ENCODE results near the gene HNRNPC.

Gene HNRNPC

DNA sequence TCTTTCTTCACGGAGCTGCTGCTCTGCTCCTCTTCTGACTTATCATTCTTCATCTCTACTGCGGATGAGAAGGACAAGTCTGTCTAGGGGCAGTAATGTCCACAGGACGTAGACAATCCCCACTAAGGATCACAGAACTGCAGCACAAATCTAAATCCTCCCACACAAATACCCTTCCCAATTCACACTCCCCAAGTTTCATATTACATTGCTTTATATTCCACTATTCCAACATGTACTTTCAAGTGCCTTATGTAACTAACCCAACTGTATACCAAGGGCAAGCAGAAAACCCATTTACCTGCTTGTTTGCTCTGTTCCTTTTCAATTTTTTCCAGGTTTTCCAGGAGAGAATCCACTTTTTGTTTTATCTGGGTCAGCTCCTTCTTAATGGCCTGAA lies 57.7 kb downstream of the HNRNPC start:
- DNase-seq (ENCODE audit: low read depth, low spot score): no peak

- no peak for DNase-seq (ENCODE audit: low read depth, low spot score)
Observed at GRCh38 chr14:21210023-21210422, 59.2 kb downstream of the HNRNPC start.

DNA sequence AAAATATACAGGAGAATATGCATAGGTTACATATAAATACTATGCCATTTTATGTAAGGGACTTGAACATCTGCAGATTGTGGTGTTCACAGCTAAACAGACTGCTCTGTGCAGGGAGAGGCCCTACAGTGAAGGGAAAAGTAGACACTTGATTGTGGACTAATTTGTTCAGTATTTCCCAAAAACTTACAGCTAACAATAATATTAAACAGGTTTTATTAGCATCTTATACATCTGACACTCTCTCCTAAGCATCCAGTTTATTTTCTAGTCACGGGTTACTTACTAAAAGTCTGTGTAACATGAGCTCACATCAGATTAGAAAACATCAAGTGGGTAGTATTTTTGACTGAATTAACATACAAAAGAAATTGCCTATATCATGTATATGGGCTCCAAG lies 60.1 kb downstream of the HNRNPC start:
- DNase-seq (ENCODE audit: low read depth, low spot score): no peak

DNA sequence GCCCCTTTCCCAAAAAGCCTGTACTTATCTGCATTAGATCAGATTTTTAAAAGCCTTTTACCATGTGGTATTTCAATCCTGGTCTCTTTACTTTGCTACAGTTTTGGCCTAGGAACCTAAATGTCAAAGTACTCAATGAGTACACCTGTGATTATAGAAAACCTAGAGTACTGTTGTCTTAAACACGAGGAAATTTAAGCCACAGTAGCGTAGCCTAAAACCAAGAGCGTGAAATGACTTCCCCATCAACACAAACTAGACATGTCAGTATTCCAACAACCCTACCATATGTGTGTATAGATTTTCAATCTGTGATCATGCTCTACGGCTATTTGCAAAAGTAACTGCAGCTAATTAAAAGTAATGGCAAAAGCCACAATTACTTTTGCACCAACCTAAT lies 60.7 kb downstream of the HNRNPC start:
- DNase-seq (ENCODE audit: low read depth, low spot score): no peak

GRCh38 chr14:21206753-21207684 lies 62.2 kb downstream of the HNRNPC start:
- DNase-seq (ENCODE audit: low read depth, low spot score): no peak

GRCh38 chr14:21205678-21206581 lies 63.3 kb downstream of the HNRNPC start:
- DNase-seq (ENCODE audit: low read depth, low spot score): no peak

GRCh38 chr14:21205026-21205677 lies 64.1 kb downstream of the HNRNPC start:
- no peak for DNase-seq (ENCODE audit: low read depth, low spot score)

DNA sequence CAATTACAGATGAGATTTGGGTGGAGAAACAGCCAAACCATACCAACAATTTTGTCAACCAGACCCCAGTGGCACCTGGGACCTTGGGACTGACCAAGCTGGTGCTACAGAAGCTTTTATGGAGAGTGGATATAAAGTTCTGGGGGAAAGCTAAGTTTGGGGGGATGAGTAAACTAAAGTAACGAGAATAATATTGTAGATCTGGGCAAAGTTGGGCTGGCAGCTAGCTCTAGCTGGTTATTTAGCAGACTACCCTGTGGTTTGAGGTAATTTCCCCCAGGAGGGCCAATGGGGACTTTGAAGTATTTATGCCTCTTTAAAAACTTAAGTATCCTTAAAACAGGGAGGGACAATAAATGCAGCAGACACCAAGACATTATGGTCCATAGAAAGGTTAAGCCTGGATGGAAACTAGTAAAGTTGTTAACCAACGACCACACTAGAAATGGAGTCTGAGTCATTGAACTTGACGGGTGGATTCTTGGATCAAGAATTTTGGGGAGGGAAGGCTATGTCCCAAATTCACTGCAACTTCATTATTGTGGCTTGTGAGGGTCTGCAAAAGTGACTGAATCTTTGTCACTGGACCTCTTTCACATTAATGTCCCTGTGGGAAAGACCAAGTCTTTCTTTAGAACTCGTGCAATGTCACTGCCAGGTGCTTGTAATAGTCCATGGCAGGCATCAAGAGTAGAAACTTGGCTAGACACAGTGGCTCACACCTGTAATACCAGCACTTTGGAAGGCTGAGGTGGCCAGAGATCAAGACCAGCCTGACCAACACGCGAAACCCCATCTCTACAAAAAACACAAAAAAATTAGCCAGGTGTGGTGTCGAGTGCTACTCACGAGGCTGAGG lies 64.8 kb downstream of the HNRNPC start:
- DNase-seq (ENCODE audit: low read depth, low spot score): no peak

DNA sequence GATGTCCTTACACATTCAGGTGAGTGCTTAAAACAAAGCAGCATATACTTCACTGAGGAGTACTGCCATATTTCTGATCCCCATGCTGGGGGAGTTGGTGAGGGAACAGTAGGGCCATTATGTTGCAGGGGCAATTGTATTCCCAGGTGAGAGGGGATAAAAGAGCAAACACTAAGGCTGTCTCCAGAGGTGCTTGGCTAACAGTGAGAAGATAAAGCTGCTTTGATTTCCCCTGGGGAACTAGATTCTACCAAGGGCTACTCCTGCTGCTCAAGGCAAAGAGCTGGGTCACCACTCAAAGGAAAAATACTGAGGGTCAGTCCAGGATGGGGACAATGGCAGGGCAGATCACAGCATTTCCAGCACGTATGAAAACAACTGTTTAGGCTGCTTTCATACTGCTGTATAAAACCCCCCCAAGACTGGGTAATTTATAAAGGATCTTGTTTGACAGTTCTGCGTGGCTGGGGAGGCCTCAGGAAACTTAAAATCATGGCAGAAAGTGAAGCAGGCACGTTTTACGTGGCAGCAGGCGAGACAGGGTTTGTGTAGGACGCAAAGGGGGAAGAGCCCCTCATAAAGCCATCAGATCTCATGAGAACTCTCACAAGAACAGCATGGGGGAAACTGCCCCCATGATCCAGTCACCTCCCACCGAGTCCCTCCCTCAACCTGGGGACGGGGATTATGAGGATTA lies 65.6 kb downstream of the HNRNPC start:
- DNase-seq (ENCODE audit: low read depth, low spot score): no peak

DNA sequence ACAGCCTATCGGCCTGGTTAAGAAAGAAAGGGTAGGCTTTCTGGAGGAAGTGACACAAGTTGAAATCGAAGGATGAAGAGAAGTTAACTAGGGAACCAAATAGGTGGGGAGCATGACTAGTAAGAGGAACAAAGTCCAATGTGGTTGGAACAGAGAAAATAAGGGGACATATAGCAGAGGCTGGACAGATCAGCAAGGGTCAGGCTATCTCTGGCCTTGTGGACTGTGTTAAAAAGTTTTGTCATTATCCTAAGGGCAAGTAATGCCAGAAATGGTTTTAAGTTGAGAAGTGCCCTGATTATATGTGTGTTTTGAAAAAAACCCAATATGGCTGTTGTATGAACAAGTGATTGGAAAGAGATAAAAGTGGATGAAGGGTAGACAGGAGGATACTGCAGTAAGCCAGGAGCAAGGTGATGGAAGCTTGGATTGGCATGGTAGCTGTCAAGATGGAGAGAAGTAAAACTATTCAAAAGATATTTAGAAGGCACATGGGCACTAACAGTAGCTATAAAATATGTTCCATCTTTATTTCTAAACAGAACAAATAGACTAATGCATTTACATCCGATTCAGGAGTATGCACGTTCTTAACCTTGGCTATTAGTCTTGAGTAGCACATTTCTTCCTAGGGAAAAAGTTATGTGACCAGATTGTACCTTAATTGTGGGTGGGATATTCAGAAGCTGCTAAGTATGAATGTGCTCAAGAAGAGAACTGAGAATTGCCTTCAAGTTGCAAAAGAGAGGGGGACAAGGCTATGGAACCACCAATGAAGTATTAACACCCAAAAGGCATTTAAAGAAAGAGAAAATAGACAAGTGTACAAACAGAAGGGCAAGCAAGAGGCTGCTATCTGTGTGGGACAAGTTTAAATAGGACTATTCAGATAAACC lies 66.5 kb downstream of the HNRNPC start:
- no peak for DNase-seq (ENCODE audit: low read depth, low spot score)

- DNase-seq (ENCODE audit: low read depth, low spot score): no peak
Observed at GRCh38 chr14:21201732-21202462, 67.3 kb downstream of the HNRNPC start.

GRCh38 chr14:21200752-21201461 lies 68.3 kb downstream of the HNRNPC start:
- no peak for DNase-seq (ENCODE audit: low read depth, low spot score)

DNA sequence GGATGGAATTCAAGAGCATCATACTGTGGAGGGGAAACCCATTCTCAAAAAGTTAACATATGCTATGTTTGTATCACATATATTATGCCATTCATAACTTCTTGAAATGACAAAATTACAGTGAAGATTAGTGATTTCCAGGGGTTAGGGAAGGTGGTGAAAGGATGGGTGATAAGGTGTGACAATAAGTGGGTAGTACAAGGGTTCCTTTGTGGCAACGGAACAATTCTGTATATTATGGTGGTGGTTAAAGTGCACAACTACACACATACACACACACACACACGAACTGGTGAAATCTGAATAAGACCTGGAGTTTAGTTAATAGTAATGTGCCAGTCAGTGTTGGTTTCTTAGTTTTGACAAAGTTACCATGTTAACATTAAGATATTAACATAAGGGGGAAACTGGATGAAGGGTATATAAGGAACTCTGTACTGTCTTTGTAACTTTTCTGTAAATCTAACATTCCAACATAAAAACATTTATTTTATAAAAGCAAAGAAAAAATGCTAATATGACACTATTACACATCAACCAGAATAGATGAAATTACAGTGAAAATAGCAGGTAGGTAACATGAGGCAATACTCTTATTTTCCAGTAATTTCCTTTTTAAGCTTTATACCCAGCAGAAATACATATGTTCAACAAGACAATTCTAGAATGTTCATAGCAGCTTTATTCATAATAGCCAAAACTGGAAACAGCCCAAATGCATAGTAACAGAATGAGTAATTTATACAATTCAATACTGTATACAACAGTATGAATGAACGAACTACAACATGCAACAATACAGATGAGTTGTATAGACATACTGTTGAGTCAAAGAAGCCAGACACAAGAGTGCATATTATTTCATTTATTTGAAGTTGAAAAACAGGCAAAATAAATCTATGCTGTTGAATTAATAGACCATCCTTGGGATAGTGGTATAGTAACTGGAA lies 69.4 kb downstream of the HNRNPC start:
- DNase-seq (ENCODE audit: low read depth, low spot score): no peak

DNA sequence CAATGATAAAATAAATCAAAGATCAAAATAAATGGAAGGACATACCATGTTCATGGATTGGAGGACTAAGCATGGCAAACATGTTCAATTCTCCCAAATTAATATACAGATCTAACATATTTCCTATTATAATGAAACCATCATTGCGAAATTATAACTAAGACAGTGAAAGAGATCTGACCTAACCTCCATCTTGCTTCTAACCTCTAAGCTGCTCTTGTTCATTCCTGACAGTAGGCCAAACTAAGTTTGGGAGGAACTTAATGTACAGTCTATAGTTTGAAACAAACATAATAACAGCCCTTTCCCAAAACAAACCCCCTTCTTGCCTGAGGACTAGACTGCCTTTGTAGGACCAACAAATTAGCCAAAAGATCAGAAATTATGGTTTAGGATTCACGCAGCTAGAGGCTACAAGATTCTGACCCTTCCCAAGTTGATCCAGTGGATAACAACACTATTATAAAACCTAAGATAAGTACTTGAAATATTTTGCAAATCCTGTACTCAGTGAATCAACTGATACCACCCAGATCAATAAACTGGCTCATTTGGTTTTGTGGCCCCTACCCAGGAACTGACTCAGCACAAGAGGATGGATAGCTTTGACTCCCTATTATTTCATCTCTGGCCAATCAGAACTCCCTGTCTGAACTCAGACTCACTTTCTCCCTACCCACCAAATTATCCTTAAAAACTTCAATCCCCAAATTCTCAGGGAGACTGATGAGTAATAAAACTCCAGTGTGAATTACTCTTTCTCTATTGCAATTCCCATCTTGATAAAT lies 71.6 kb downstream of the HNRNPC start:
- no peak for DNase-seq (ENCODE audit: low read depth, low spot score)

- no peak for DNase-seq (ENCODE audit: low read depth, low spot score)
Observed at GRCh38 chr14:21194597-21194996, 74.6 kb downstream of the HNRNPC start.

DNA sequence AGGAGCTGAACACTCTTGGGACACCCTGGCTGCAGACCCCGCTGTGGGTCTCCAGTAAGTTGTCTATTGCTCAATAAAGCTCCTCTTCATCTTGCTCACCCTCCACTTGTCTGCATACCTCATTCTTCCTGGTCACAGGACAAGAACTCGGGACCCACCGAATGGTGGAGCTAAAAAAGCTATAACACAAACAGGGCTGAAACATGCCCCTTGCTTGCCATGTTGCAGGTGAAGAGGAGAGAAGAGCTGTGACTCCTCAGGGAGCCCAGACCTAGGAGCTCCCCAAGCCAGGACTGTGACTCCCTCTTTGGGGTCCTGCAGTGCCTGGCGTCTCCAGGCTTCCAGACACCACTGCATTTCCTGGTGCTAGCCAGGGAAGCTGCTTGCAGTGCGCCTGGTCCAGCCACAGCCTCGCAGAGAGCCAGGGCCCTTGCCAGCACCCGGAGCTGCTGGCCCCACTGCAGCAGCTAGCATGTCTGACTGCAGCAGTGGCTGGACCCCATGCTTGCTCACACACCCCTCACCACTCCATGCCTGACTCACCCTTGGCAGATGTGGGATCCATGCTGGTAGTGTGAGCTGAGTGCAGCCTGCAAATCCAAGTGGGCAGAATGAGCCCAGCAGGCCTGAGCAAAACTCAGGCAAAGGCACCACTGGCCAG lies 76.2 kb downstream of the HNRNPC start:
- DNase-seq (ENCODE audit: low read depth, low spot score): no peak
